HG03095 (cell line): ENCODE data around the gene DNAAF2.
"Not testable (repeated sequence)": the region's sequence is repeated elsewhere in the genome, so short reads cannot be mapped to it uniquely, and the experiment has no call there.

Experiments
- ATAC-seq: cut with Tn5 transposase; IDR thresholded peaks from one replicate; pipeline ENCODE4 v1.9.1; 2021; ENCODE audit warnings: moderate library complexity; ENCODE audit not compliant: unreplicated experiment

Gene DNAAF2

DNA sequence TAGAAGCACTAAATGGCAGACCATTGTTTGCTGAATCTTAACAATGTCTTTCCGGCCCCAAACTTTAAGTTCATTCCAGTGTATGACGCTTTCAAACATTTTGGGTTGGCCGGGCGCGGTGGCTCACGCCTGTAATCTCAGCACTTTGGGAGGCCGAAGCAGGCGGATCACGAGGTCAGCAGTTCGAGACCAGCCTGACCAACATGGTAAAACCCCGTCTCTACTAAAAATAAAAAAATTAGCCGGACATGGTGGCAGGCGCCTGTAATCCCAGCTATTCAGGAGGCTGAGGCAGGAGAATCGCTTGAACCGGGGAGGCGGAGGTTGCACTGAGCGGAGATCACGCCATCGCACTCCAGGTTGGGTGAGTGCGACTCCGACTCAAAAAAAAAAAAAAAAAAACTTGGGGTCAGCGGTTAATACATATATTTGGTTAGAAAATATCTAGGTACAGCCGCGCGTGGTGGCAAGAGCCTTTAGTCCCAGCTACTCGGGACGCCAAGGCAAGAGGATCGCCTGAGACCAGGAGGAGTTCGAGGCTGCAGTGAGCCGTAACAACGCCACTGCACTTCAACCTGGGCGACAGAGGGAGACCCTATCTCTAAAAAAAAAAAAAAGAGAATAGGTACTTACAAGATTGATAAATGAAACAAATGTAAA is 49.9 kb downstream of the DNAAF2 start:
- not testable (repeated sequence) for ATAC-seq

DNA sequence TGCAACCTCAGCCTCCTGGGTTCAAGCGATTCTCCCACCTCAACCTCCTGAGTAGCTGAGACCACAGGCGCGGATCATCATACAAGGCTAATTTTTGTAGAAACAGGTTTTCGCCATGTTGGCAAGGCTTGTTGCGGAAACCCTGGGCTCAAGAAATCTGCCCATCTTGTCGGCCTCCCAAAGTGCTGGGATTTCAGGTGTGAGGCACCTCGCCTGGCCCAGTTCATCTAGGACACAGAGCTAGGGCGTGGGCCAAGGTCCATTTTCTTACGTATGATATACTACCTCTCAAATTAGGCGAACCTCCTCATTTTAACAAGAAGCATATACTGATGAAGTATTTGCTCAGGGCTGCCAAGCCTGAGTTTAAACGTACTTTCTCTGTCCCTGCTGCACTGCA is 51.0 kb downstream of the DNAAF2 start:
- ATAC-seq: no peak

DNA sequence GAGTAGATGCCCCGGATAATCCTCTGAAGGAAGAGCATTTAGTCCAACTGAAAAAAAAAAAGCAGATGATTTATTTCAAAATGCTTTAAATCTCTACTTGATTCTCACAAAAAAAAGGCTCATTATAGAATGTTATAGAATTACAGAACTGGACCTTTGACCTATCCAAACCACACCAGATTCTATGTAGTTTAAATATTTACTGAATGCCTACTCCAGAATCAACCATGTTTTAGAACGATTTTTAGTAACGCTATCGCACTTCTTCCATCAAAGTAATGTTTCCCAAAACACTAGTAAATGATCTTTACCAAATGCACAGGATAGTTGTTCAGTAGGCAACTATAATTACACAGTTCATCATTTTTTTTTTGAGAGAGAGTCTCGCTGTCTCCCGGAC is 51.4 kb downstream of the DNAAF2 start:
- ATAC-seq: no peak

DNA sequence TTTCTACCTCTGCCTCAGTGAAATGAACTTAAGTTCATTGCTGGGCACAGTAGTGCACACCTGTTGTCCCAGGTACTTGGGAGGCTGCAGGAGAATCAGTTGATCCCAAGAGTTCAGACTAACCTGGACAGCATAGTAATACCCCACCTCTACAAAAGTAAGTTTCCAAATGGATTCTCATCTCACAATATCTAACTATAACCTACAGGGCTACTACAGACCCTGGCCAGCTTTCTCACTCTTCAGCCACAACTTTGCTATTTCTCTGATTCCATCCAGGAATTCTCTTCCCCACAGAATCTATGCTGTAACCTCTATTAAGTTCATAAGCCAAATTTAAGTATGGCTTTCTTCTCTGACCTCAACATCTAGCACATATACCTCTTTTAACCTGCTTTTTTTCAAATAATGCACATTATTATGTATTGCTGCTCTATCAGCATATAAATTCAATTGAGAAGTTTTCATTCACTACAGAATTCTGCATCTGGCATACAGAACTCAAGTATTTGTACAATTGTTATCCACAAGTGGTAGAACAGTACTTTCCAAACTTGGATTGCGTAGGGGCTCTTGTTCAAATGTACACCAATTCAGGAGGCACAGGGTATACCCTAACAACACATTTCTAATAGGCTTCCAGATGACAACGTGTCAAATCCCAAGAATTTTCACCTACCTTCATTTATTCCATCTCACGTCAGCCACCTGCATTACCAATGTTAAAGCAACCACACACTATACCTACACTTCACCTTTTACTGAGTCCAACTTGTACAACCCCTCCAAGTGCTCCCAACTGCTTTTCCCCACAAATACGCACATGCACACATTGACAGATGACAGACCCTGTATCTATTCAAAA is 52.7 kb downstream of the DNAAF2 start:
- ATAC-seq: no peak

DNA sequence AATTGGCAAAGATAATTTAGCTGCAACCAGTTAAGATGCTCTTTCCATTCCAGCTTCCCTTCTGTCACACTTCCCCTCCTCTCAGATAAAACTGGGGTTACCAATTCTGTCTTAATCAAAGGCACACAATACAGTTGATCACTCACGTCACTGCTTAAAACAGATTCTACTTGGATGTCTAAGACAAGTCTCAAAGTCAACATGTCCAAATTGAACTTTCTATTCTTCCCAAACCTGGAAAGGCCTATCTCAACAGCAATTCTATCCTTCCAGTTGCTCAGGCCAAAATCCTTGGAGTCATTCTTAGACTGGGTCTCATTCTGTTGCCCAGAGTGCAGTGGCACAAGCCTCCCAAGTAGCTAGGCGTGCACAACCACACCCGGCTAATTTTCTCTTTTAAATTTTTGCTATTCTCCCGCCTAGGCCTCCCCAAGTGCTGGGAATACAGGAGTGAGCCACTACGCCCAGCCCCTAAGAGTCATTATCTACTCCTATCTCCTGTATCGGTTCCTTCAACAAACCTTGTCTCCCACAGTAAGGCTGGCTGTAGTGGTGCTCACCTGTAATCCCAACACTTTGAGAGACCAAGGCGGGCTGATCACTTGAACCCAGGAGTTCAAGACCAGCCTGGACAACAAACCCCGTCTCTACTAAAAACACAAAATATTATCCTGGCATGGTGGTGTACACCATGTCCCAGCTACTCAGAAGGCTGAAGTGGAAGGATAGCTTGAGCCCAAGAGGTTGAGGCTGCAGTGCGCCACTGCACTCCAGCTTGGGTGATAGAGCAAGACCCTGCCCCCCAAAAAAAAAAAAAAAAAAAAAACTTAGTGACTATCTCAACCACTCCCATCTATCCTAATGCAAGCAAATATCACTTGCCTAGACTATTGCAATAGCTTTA is 53.6 kb downstream of the DNAAF2 start:
- no peak for ATAC-seq

DNA sequence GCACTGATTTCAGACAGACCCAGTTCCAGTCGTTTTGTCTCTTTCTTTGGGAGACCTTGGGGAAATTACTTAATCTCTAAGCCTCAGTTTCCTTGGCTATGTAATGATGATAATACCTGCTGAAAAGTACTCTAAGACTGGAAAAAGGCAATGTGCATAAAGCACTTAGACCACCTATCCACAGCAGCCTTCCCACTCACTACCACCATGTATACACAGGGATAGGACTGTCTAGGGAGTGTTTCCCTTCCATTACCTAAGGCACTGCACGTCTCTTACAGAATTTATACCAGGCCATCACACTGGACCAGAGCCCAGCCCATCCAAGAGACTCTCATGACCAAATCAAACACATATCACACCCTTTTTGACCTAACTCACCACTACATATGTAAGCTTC is 55.2 kb downstream of the DNAAF2 start:
- no peak for ATAC-seq

DNA sequence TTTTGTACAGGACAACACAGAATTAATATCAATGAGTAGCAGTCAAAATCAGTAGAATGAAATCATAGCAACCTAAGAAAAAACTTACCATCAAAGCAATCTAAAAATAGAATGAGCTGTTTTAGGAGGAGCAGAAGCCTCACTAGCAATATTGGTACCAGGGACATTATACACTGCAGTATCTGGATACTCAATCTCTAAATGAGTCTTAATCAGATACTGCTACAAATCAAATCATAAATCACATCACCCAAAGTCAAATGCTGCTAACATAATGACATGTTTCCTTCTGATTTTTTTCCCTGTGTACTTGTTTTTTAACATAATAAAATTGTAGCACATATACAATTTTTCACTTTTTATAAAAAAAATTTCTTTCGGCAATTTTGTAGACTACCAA is 56.9 kb downstream of the DNAAF2 start:
- no peak for ATAC-seq
